OCI-LY1 (cell line): ENCODE measurements around the gene XYLT1.

Source experiments
- EZH2 ChIP-seq: fragments of 200-600 bp; sonication (generic), shearing (Covaris generic); IDR thresholded peaks from 2 replicates; pipeline ENCODE4 v1.8.0; 2017; ENCODE audit warnings: borderline replicate concordance, mixed run types, mild to moderate bottlenecking, antibody characterized with exemption, low read length, moderate library complexity, mixed read lengths
- TF ChIP-seq, protein P1 (sequence below): fragments of 200-600 bp; sonication (generic), shearing (Covaris generic); IDR thresholded peaks from 2 replicates; pipeline ENCODE4 v1.5.1; 2017; ENCODE audit warnings: mild to moderate bottlenecking, antibody characterized with exemption, low read length, moderate library complexity, mixed read lengths

DNA sequence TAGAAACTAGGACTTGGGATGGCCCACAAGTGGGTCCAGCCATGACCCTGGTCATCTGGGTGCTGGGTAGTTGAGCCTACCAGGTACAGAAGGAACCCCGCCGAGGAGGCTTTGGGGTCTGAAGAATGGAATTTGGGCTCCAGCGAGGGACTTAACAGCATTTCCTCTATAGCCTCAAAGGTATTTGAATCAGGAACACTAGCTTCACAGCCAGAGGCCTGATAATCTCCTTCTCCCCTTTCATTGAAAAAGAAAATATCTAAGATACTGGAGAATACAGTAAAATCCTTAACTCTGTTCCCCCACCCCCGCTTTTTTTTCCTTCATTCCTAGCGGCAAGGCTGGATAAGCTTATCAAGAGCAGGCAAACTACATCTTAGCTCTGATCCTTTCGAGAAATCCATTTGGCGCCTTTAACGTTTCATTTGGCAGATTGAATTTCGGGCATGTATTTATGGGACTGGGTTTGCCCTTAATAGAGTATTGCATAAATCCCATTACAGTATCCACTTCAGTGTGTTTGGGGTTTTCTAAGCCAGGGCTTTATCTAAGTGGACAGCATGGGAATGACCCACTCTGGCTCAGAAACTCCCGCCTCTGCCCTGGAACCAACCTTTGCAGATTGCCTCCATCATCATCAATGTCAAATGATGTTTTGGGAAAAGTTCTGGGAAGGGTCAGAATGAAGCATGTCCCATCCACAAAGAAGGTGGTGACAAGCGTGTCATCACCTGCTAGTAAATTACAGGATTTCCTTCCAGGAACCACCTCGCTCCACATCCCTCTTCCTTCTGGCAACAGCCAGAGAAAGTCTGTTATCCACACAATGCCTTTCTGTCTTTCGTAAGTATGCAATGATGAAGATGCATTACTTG is 36.9 kb downstream of the XYLT1 start:
- TF ChIP-seq, protein P1, sequence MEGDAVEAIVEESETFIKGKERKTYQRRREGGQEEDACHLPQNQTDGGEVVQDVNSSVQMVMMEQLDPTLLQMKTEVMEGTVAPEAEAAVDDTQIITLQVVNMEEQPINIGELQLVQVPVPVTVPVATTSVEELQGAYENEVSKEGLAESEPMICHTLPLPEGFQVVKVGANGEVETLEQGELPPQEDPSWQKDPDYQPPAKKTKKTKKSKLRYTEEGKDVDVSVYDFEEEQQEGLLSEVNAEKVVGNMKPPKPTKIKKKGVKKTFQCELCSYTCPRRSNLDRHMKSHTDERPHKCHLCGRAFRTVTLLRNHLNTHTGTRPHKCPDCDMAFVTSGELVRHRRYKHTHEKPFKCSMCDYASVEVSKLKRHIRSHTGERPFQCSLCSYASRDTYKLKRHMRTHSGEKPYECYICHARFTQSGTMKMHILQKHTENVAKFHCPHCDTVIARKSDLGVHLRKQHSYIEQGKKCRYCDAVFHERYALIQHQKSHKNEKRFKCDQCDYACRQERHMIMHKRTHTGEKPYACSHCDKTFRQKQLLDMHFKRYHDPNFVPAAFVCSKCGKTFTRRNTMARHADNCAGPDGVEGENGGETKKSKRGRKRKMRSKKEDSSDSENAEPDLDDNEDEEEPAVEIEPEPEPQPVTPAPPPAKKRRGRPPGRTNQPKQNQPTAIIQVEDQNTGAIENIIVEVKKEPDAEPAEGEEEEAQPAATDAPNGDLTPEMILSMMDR = no peak
- no peak for TF ChIP-seq EZH2
